Keratinocyte (primary cell): ENCODE results near the gene WNK4. TPM values are rescaled to one million over a fixed set of nuclear protein-coding genes. Genes with fewer than 3 reads are reported as not detected.

ENCODE experiments used
- DNase-seq: peaks from one replicate; pipeline ENCODE4 v3.0.0-alpha.2; 2011; ENCODE audit warnings: low read depth, missing footprints, low spot score
- FAIRE-seq: peaks from 2 replicates; lab custom pipeline; 2011; peaks lifted over from hg19 to GRCh38; lab: Jason Lieb, UNC
- H2AFZ ChIP-seq: 2 replicates; pipeline ENCODE4 v1.6.0; 2012; ENCODE audit warnings: low read length, control low read depth, inconsistent platforms; ENCODE audit not compliant: control insufficient read depth
- H3K27ac ChIP-seq: 2 replicates; pipeline ENCODE4 v1.5.1; 2011; ENCODE audit warnings: low read length; ENCODE audit not compliant: control insufficient read depth, insufficient read depth
- H3K27me3 ChIP-seq: 3 replicates; pipeline ENCODE4 v1.6.0; 2011; ENCODE audit warnings: low read length; ENCODE audit not compliant: control insufficient read depth, insufficient read depth; ENCODE audit errors: extremely low read depth
- H3K36me3 ChIP-seq, 2 experiments: 2 replicates in 1 of 2; 3 replicates in 1 of 2; pipeline ENCODE4 v1.5.1; 2011; ENCODE audit warnings: low read length in 2 of 2, mild to moderate bottlenecking in 1 of 2; ENCODE audit not compliant: control insufficient read depth in 2 of 2, insufficient read depth in 2 of 2; ENCODE audit errors: extremely low read depth in 1 of 2
- H3K4me1 ChIP-seq: 3 replicates; pipeline ENCODE4 v1.5.1; 2011; ENCODE audit warnings: low read length; ENCODE audit not compliant: control insufficient read depth, insufficient read depth; ENCODE audit errors: extremely low read depth
- H3K4me2 ChIP-seq: 3 replicates; pipeline ENCODE4 v1.6.0; 2011; ENCODE audit warnings: low read depth, low read length; ENCODE audit not compliant: control insufficient read depth, insufficient read depth; ENCODE audit errors: extremely low read depth
- H3K4me3 ChIP-seq, 3 experiments: fragments of 200-600 bp in 1 of 3; sonication (generic) in 1 of 3; 2 replicates in 2 of 3; 3 replicates in 1 of 3; pipeline ENCODE4 v1.5.1; 2011 to 2016; ENCODE audit warnings: low read length in 3 of 3, mild to moderate bottlenecking in 3 of 3, control low read depth in 2 of 3, inconsistent platforms in 1 of 3, low read depth in 1 of 3, mixed read lengths in 1 of 3, mixed run types in 1 of 3, moderate library complexity in 1 of 3; ENCODE audit not compliant: control insufficient read depth in 2 of 3, insufficient read depth in 2 of 3; ENCODE audit errors: extremely low read depth in 1 of 3
- H3K79me2 ChIP-seq: 2 replicates; pipeline ENCODE4 v1.6.0; 2012; ENCODE audit warnings: low read length; ENCODE audit not compliant: control insufficient read depth, insufficient read depth
- H3K9ac ChIP-seq: 3 replicates; pipeline ENCODE4 v1.6.0; 2011; ENCODE audit warnings: low read length; ENCODE audit not compliant: control insufficient read depth, insufficient read depth; ENCODE audit errors: extremely low read depth
- H3K9me1 ChIP-seq: 3 replicates; pipeline ENCODE4 v1.6.0; 2011; ENCODE audit warnings: low read length; ENCODE audit not compliant: control insufficient read depth, insufficient read depth; ENCODE audit errors: extremely low read depth
- H3K9me3 ChIP-seq: 2 replicates; pipeline ENCODE4 v1.5.1; 2012; ENCODE audit warnings: low read depth, low read length; ENCODE audit not compliant: control insufficient read depth
- H4K20me1 ChIP-seq: 3 replicates; pipeline ENCODE4 v1.6.0; 2011; ENCODE audit warnings: low read length; ENCODE audit not compliant: control insufficient read depth, insufficient read depth; ENCODE audit errors: extremely low read depth
- CTCF ChIP-seq, 3 experiments: IDR thresholded peaks in 1 of 3; conservative IDR thresholded peaks in 1 of 3; optimal IDR thresholded peaks in 1 of 3; 2 replicates in 2 of 3; 3 replicates in 1 of 3; pipeline versions ENCODE3 to v1.5.1; 2011; ENCODE audit warnings: low read length in 3 of 3, mild to moderate bottlenecking in 3 of 3, moderate library complexity in 2 of 3, control low read depth in 1 of 3, inconsistent platforms in 1 of 3; ENCODE audit not compliant: insufficient read depth in 2 of 3; ENCODE audit errors: extremely low read depth in 1 of 3
- EZH2 ChIP-seq: IDR thresholded peaks from one replicate; pipeline ENCODE4 v1.6.1; 2012; ENCODE audit warnings: inconsistent platforms, mild to moderate bottlenecking, low read length, moderate library complexity
- dilution Hi-C: fragments of 300-500 bp; cut with MboI; formaldehyde crosslinking; loops from one replicate; pipeline ENCODE4 v1.7.0; 2020; ENCODE audit warnings: low sequenced_read_pairs; ENCODE audit not compliant: extremely low pct_ligation_motif_present
- polyA plus RNA-seq, 5 experiments: library from polyadenylated mRNA; depleted of rRNA in 3 of 5; stranded (reverse) in 3 of 5; stranded (forward) in 1 of 5; unstranded in 1 of 5; fragments of >200 nt; gene quantifications; 1 replicate in 1 of 5; 2 replicates in 3 of 5; 3 replicates in 1 of 5; pipeline versions ENCODE4 v1.2.1 to v1.2.3, GENCODE V29; 2011 to 2012; ENCODE audit warnings: missing spikeins in 2 of 5, low read depth in 1 of 5, low replicate concordance in 1 of 5

WNK4 gene
- polyA plus RNA-seq, 1 donor (not counting 4 experiments of a cell fraction or from before 2014, with no cell fraction given), result 0.04 TPM

GRCh38 chr17:42784811-42785592 lies 4.6 kb downstream of the WNK4 start:
- no peak for FAIRE-seq
- no peak for DNase-seq
- dilution Hi-C loops, result no loop called here
- peak; percentile 48 for TF ChIP-seq EZH2
- TF ChIP-seq CTCF (optimal IDR thresholded peaks at IDR 0.05 in 1 of 3, IDR thresholded peaks at IDR 0.05 in 1 of 3, conservative IDR thresholded peaks at IDR 0.05 in 1 of 3; ENCODE audit: extremely low read depth in 1 of 3, insufficient read depth in 2 of 3, low read length in 3 of 3), result no peak
- H4K20me1 ChIP-seq, result no peaks in the 10 kb centered on the region
- H3K27me3 ChIP-seq, result peaks cover 37% of the 10 kb centered on the region
- H3K9me3 ChIP-seq, result no peaks in the 10 kb centered on the region
- peaks cover 19% of the 10 kb centered on the region for H3K4me1 ChIP-seq
- no peak overlapping the region for H3K4me2 ChIP-seq
- no peak overlapping the region for H3K4me3 ChIP-seq
- no peak overlapping the region for H3K27ac ChIP-seq
- peaks cover 0 to under 1% of the 10 kb centered on the region in 2 experiments for H3K36me3 ChIP-seq
- no peak overlapping the region for H2AFZ ChIP-seq
- no peak overlapping the region for H3K9ac ChIP-seq
- H3K9me1 ChIP-seq, result no peaks in the 10 kb centered on the region
- H3K79me2 ChIP-seq, result no peaks in the 10 kb centered on the region

- dilution Hi-C loops, result no loop called here
- no peak for FAIRE-seq
Measured at GRCh38 chr17:42787266-42787665, 6.9 kb downstream of the WNK4 start.

More at GRCh38 chr17:42787266-42787665, 6.9 kb downstream of the WNK4 start:
- TF ChIP-seq EZH2 (no peak), CTCF (optimal IDR thresholded peaks at IDR 0.05 in 1 of 3, IDR thresholded peaks at IDR 0.05 in 1 of 3, conservative IDR thresholded peaks at IDR 0.05 in 1 of 3; ENCODE audit: extremely low read depth in 1 of 3, insufficient read depth in 2 of 3, low read length in 3 of 3) (no peak)
- Histone ChIP-seq H4K20me1 (no peaks in the 10 kb centered on the region), H3K27ac (no peak overlapping the region), H3K4me2 (no peak overlapping the region), H3K9me1 (no peaks in the 10 kb centered on the region), H2AFZ (no peak overlapping the region), H3K4me3 (no peak overlapping the region), H3K9me3 (no peaks in the 10 kb centered on the region), H3K4me1 (peaks cover 19% of the 10 kb centered on the region), H3K9ac (no peak overlapping the region), H3K79me2 (no peaks in the 10 kb centered on the region), H3K36me3 (no peaks in the 10 kb centered on the region), H3K27me3 (peaks cover 25% of the 10 kb centered on the region)
- no peak for DNase-seq
